NCI-H2196 treated with DMSO at 0.1 percent for 48 hours (cell line): ENCODE results near the gene HELZ2.

Experiments
- DNase-seq: peaks from one replicate; lab custom pipeline; 2025; ENCODE audit not compliant: unreplicated experiment; lab: John Stamatoyannopoulos, UW

Gene HELZ2

GRCh38 chr20:63598479-63599395 is 24.7 kb upstream of the HELZ2 start:
- no peak for DNase-seq

GRCh38 chr20:63597651-63598478 is 23.8 kb upstream of the HELZ2 start:
- DNase-seq, result no peak

GRCh38 chr20:63596423-63596822 is 22.4 kb upstream of the HELZ2 start:
- DNase-seq, result no peak

- no peak for DNase-seq
These were observed 21.5 kb upstream of the HELZ2 start for GRCh38 chr20:63595416-63596127.

GRCh38 chr20:63594043-63594561 is 20.1 kb upstream of the HELZ2 start:
- DNase-seq, result no peak

- no peak for DNase-seq
These were observed 18.6 kb upstream of the HELZ2 start for GRCh38 chr20:63592661-63593060.

GRCh38 chr20:63591786-63592355 is 17.8 kb upstream of the HELZ2 start:
- DNase-seq, result no peak

GRCh38 chr20:63591147-63591533 is 17.1 kb upstream of the HELZ2 start:
- DNase-seq, result no peak

GRCh38 chr20:63590218-63591146 is 16.4 kb upstream of the HELZ2 start:
- DNase-seq, result no peak

- DNase-seq, result no peak
These were observed 15.5 kb upstream of the HELZ2 start for GRCh38 chr20:63589261-63590217.

- no peak for DNase-seq
These were observed 14.6 kb upstream of the HELZ2 start for GRCh38 chr20:63588641-63589041.

- DNase-seq, result no peak
These were observed 13.9 kb upstream of the HELZ2 start for GRCh38 chr20:63587776-63588591.

- DNase-seq, result no peak
These were observed 13.2 kb upstream of the HELZ2 start for GRCh38 chr20:63587256-63587655.

GRCh38 chr20:63586797-63587196 is 12.8 kb upstream of the HELZ2 start:
- no peak for DNase-seq

- no peak for DNase-seq
These were observed 11.9 kb upstream of the HELZ2 start for GRCh38 chr20:63585616-63586565.

GRCh38 chr20:63582382-63583063 is 8.5 kb upstream of the HELZ2 start:
- DNase-seq, result no peak
